ENCODE results near the gene THSD4.

DNA sequence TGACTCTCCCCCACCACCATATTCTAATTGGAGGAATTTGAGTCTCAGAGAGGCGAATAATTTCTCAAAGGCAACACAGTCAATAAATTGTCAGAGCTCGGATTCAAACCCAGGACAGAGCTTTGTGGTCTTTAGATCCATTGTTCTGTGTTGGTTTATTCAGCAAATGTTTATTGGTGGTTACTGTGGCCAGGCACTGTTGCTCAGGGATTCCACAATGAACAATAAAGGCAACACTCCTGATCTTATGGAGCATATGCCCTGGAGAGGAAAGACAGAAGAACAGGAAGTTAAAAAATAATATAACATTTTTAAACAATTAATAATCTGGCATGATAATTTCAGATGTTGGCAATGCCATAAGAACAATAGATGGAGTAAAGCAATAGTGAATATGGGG is 403.4 kb downstream of the THSD4 start:
- TF ChIP-seq, protein P1, sequence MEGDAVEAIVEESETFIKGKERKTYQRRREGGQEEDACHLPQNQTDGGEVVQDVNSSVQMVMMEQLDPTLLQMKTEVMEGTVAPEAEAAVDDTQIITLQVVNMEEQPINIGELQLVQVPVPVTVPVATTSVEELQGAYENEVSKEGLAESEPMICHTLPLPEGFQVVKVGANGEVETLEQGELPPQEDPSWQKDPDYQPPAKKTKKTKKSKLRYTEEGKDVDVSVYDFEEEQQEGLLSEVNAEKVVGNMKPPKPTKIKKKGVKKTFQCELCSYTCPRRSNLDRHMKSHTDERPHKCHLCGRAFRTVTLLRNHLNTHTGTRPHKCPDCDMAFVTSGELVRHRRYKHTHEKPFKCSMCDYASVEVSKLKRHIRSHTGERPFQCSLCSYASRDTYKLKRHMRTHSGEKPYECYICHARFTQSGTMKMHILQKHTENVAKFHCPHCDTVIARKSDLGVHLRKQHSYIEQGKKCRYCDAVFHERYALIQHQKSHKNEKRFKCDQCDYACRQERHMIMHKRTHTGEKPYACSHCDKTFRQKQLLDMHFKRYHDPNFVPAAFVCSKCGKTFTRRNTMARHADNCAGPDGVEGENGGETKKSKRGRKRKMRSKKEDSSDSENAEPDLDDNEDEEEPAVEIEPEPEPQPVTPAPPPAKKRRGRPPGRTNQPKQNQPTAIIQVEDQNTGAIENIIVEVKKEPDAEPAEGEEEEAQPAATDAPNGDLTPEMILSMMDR (IDR thresholded peaks at IDR 0.05) = no peak
- TF ChIP-seq POLR2A (IDR thresholded peaks at IDR 0.05) = no peak

Data from upper lobe of left lung (tissue), 4 donors.